Osteoblast (primary cell): ENCODE measurements around the gene HOXB6. TPM values are rescaled to one million over a fixed set of nuclear protein-coding genes. Genes with fewer than 3 reads are reported as not detected.
A peak's percentile ranks its signal among the peaks of the same experiment; 100 is the strongest.

Experiments
- DNase-seq: peaks from one replicate; pipeline ENCODE4 v3.0.0; 2011; ENCODE audit warnings: low spot score, mixed read lengths; ENCODE audit not compliant: insufficient read length; ENCODE audit errors: missing footprints
- H2AFZ ChIP-seq: 2 replicates; pipeline ENCODE4 v1.6.0; 2011; ENCODE audit warnings: mild to moderate bottlenecking, low read length
- H3K27ac ChIP-seq: 2 replicates; pipeline ENCODE4 v1.5.1; 2011; ENCODE audit warnings: mild to moderate bottlenecking, low read depth, low read length, moderate library complexity
- H3K27me3 ChIP-seq: 2 replicates; pipeline ENCODE4 v1.6.0; 2012; ENCODE audit warnings: mild to moderate bottlenecking, control low read depth, inconsistent platforms, low read length, moderate library complexity; ENCODE audit not compliant: insufficient read depth
- H3K36me3 ChIP-seq: 2 replicates; pipeline ENCODE4 v1.5.1; 2011; ENCODE audit warnings: mild to moderate bottlenecking, low read length, control low read depth, moderate library complexity; ENCODE audit not compliant: insufficient read depth
- H3K4me1 ChIP-seq: 2 replicates; pipeline ENCODE4 v1.5.1; 2011; ENCODE audit warnings: mild to moderate bottlenecking, low read length, control low read depth, moderate library complexity; ENCODE audit not compliant: insufficient read depth
- H3K4me2 ChIP-seq: 2 replicates; pipeline ENCODE4 v1.6.0; 2011; ENCODE audit warnings: mild to moderate bottlenecking, low read length; ENCODE audit not compliant: insufficient read depth
- H3K4me3 ChIP-seq: fragments of 200-600 bp; sonication (generic); 3 replicates; pipeline ENCODE4 v1.5.1; 2012; ENCODE audit warnings: mild to moderate bottlenecking, low read length, inconsistent platforms; ENCODE audit not compliant: insufficient read depth
- H3K79me2 ChIP-seq: 2 replicates; pipeline ENCODE4 v1.6.0; 2012; ENCODE audit warnings: mild to moderate bottlenecking, low read length, control low read depth, inconsistent platforms; ENCODE audit not compliant: insufficient read depth
- H3K9me3 ChIP-seq: 2 replicates; pipeline ENCODE4 v1.5.1; 2011; ENCODE audit warnings: low read depth, low read length, control low read depth
- H4K20me1 ChIP-seq: 2 replicates; pipeline ENCODE4 v1.6.0; 2012; ENCODE audit warnings: mild to moderate bottlenecking, low read length, control low read depth; ENCODE audit not compliant: insufficient read depth
- CTCF ChIP-seq: IDR thresholded peaks from 2 replicates; pipeline ENCODE4 v1.5.1; 2011; ENCODE audit warnings: mild to moderate bottlenecking, low read depth, low read length, moderate library complexity; ENCODE audit errors: extremely low read depth
- total RNA-seq: library from RNA; depleted of rRNA; stranded (reverse); fragments of >200 nt; gene quantifications from 2 replicates; pipeline ENCODE4 v1.2.3, GENCODE V29; 2012

Gene HOXB6
- total RNA-seq, 1 donor: 0.72 TPM

- Histone ChIP-seq H3K27ac (no peak within 1 kb of the TSS), H3K36me3 (no peaks in the 10 kb centered on the region), H3K4me1 (no peaks in the 10 kb centered on the region), H3K79me2 (no peaks in the 10 kb centered on the region), H3K27me3 (peaks cover 98% of the 10 kb centered on the region), H2AFZ (no peak within 1 kb of the TSS), H4K20me1 (no peaks in the 10 kb centered on the region), H3K4me3 (no peak within 1 kb of the TSS), H3K4me2 (peak within 1 kb of the TSS; percentile 13), H3K9me3 (no peaks in the 10 kb centered on the region)
- TF ChIP-seq CTCF: no peak
- DNase-seq: no peak
Measured at GRCh38 chr17:48626245-48627117, 21.7 kb upstream of the HOXB6 start, which contains the start of gene HOXB9. Gene HOXB9 (minus strand): TSS chr17:48626358. CDS start chr17:48626269, 89 bp downstream.

DNA sequence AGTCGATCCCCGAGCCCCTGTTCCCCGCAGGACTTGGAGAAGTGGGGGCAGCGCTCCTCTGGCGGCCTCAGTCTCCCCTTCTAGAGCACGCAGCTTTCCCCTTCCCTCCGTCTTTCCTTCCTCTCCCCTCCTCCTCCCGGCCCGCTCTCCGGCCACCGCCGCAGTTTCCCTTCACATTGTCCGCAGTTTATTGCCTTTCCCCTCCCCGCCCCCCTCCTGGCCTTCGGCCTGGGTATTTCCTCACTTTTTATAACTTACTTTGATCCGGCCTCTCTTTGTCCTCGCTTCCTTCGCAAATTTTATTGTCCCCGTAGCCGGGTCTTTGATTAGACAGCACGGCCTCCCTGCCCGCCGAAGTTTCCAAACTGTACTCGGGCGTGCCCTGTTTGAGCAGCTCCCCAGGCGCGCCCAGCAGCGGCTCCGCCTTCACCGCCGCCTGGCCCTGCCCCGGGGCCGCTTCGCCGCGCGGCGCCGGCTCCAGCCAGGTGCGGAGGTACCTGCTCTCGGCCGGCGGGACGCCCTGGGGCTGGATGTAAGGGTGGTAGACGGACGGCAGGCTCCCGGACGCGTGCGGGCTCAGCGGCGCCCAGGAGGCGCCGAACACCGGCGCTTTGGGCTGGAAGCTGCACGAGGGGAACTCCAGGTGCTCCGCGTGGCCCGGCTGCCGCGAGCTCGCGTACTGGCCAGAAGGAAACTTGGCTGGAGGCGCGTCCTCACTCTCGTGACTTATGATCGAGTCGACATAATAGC, 20.9 kb upstream of the HOXB6 start:
- H3K27me3 ChIP-seq: peaks cover 98% of the 10 kb centered on the region
- peak overlapping the region; percentile 13 for H3K4me2 ChIP-seq

GRCh38 chr17:48624544-48625494, 20.0 kb upstream of the HOXB6 start:
- no peak overlapping the region for H3K4me3 ChIP-seq
- peaks cover 98% of the 10 kb centered on the region for H3K27me3 ChIP-seq

More for the DNA sequence above, 20.9 kb upstream of the HOXB6 start:
- no peaks in the 10 kb centered on the region for H3K36me3 ChIP-seq
- no peak for TF ChIP-seq CTCF
- no peaks in the 10 kb centered on the region for H3K9me3 ChIP-seq
- H2AFZ ChIP-seq: no peak overlapping the region
- DNase-seq: no peak
- H3K27ac ChIP-seq: no peak overlapping the region
- H3K4me1 ChIP-seq: no peaks in the 10 kb centered on the region
- no peaks in the 10 kb centered on the region for H3K79me2 ChIP-seq
- H4K20me1 ChIP-seq: no peaks in the 10 kb centered on the region
- H3K4me3 ChIP-seq: no peak overlapping the region

More at GRCh38 chr17:48624544-48625494, 20.0 kb upstream of the HOXB6 start:
- H3K79me2 ChIP-seq: no peaks in the 10 kb centered on the region
- no peaks in the 10 kb centered on the region for H3K9me3 ChIP-seq
- no peaks in the 10 kb centered on the region for H3K36me3 ChIP-seq
- H3K4me2 ChIP-seq: peak overlapping the region; percentile 7
- H4K20me1 ChIP-seq: peaks cover 7% of the 10 kb centered on the region
- H3K27ac ChIP-seq: no peak overlapping the region
- no peak for DNase-seq
- no peak for TF ChIP-seq CTCF
- no peak overlapping the region for H2AFZ ChIP-seq
- no peaks in the 10 kb centered on the region for H3K4me1 ChIP-seq
